ENCODE data around the gene AHSP. TPM values are rescaled to one million over a fixed set of nuclear protein-coding genes. Genes with fewer than 3 reads are reported as not detected.

AHSP gene
- total and polyA plus RNA-seq, 2 of the 4 experiments (the other 2 are of a cell fraction): not detected

GRCh38 chr16:31525113-31525512, 2.6 kb upstream of the AHSP start:
- Histone ChIP-seq H2BK5ac (ENCODE audit: low read depth, low read length, poor library complexity, severe bottlenecking) (no peak overlapping the region), H4K91ac (ENCODE audit: insufficient read depth, low read depth, low read length) (no peak overlapping the region), H2AK5ac (ENCODE audit: low read depth, low read length) (no peak overlapping the region), H4K5ac (ENCODE audit: low read depth, low read length) (no peak overlapping the region), H3K18ac (ENCODE audit: low read depth, low read length) (no peak overlapping the region), H2AFZ (replicated peaks; ENCODE audit: low read length, poor library complexity) (no peak overlapping the region), H3K27me3 (ENCODE audit: control insufficient read depth, insufficient read depth, low read length) (peaks cover 23% of the 10 kb centered on the region), H3K4me2 (ENCODE audit: low read depth, low read length) (no peak overlapping the region), H3K4ac (ENCODE audit: low read depth, low read length) (no peak overlapping the region), H3K14ac (replicated peaks; ENCODE audit: low read depth, low read length) (no peak overlapping the region), H3K79me1 (ENCODE audit: low read depth in 1 of 2, low read length in 2 of 2) (no peaks in the 10 kb centered on the region), H2BK120ac (ENCODE audit: low read depth, low read length) (no peak overlapping the region), H3K56ac (ENCODE audit: extremely low read depth, insufficient read depth, low read length) (no peak overlapping the region), H4K20me1 (ENCODE audit: insufficient read depth, low read length) (no peaks in the 10 kb centered on the region), H3K9me3 (ENCODE audit: control insufficient read depth, insufficient read depth, low read length) (no peaks in the 10 kb centered on the region), H3K4me3 (ENCODE audit: insufficient read depth, low read depth, low read length) (no peak overlapping the region), H2BK20ac (ENCODE audit: low read depth, low read length) (no peak overlapping the region), H3K23ac (ENCODE audit: low read depth, low read length) (no peak overlapping the region), H3K27ac (ENCODE audit: insufficient read depth, low read length) (no peak overlapping the region), H3K9me1 (ENCODE audit: insufficient read depth, low read length) (no peaks in the 10 kb centered on the region), H3K36me3 (ENCODE audit: control insufficient read depth, insufficient read depth, low read length) (no peaks in the 10 kb centered on the region), H3K9ac (ENCODE audit: low read depth, low read length) (no peak overlapping the region), H2AK9ac (replicated peaks; ENCODE audit: low read depth, low read length, poor library complexity) (no peak overlapping the region), H3K4me1 (ENCODE audit: control insufficient read depth, insufficient read depth, low read length) (peaks cover 4% of the 10 kb centered on the region; the same call in 1 of the 2 replicates), H2BK15ac (ENCODE audit: low read depth, low read length) (no peak overlapping the region), H4K8ac (ENCODE audit: low read depth in 2 of 2, low read length in 2 of 2) (no peak overlapping the region)
- in situ Hi-C loops (cut with MboI; ENCODE audit: low sequenced_read_pairs) (no loop called here), intact Hi-C loops (cut with micrococcal nuclease) (no loop called here), dilution Hi-C loops (cut with HindIII; ENCODE audit: low sequenced_read_pairs, unreplicated experiment) (no loop called here)
- BruUV-seq (replicated peaks): no TSS peak
- WGBS, 2 experiments (ENCODE audit: extremely low coverage in 2 of 2, insufficient read length in 1 of 2): 82% methylated on average over 2 of the region's 3 CpGs; no CpG with 5 or more reads in 1 of the 2 experiments
- ChIA-PET CTCF (no interaction called here), POLR2A (ENCODE audit: unreplicated experiment) (no interaction called here)
- DNase-seq (no peak), ATAC-seq (ENCODE audit: low read depth) (no peak)
- TF ChIP-seq CHD1 (IDR thresholded peaks at IDR 0.05; ENCODE audit: low read depth, low read length): no peak
- TF ChIP-seq SMC3 (IDR thresholded peaks at IDR 0.05; ENCODE audit: low read depth, low read length): no peak
- no peak for TF ChIP-seq CEBPB (IDR thresholded peaks at IDR 0.05; ENCODE audit: low read depth, low read length)
- TF ChIP-seq MXI1 (IDR thresholded peaks at IDR 0.05; ENCODE audit: borderline replicate concordance, low read depth, low read length): no peak
- no peak for TF ChIP-seq POLR2A (IDR thresholded peaks at IDR 0.05; ENCODE audit: low read depth, low read length)
- no peak for TF ChIP-seq FOS (IDR thresholded peaks at IDR 0.05; ENCODE audit: low read depth, low read length)
- TF ChIP-seq NFE2L2 (IDR thresholded peaks at IDR 0.05; ENCODE audit: low read depth, low read length): no peak
- TF ChIP-seq MAZ (IDR thresholded peaks at IDR 0.05; ENCODE audit: borderline replicate concordance, low read depth, low read length): no peak
- TF ChIP-seq ELK1 (IDR thresholded peaks at IDR 0.05; ENCODE audit: borderline replicate concordance, low read depth, low read length): no peak
- no peak for TF ChIP-seq BHLHE40 (IDR thresholded peaks at IDR 0.05; ENCODE audit: low read depth, low read length)
- no peak for TF ChIP-seq MAFK (IDR thresholded peaks at IDR 0.05; ENCODE audit: low read depth, low read length)
- TF ChIP-seq RCOR1 (IDR thresholded peaks at IDR 0.05; ENCODE audit: insufficient replicate concordance, low read length): no peak
